GM20000 (cell line): ENCODE measurements around the gene POLR3C.

Source experiments
- DNase-seq: peaks from one replicate; pipeline ENCODE4 v3.0.0; 2012; ENCODE audit warnings: low spot score
- TF ChIP-seq, protein P1 (sequence below): IDR thresholded peaks from 2 replicates; pipeline ENCODE4 v1.5.1; 2012; ENCODE audit warnings: mild to moderate bottlenecking, control low read depth; ENCODE audit errors: extremely low read depth, missing control alignments

POLR3C gene

DNA sequence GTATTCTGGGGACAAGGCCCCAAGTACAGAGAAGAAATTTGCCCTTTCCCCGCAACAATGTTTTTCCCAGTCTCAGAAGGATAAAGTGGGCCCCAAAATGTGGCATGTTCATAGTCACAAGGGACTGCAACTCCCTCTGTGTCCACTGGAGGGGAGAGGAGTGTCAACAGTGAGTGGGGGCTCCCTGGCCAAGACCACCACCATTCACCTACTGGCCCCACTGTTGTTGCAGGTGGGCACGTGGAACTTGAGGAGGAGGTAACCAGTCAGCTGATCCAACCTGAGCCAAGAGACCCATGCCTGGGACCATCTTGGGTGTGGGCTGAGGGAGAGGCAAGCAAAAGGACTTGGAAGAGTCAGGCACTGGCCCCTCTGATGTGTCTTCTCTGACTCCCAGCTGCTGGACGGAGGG lies 22.2 kb downstream of the POLR3C start:
- TF ChIP-seq, protein P1, sequence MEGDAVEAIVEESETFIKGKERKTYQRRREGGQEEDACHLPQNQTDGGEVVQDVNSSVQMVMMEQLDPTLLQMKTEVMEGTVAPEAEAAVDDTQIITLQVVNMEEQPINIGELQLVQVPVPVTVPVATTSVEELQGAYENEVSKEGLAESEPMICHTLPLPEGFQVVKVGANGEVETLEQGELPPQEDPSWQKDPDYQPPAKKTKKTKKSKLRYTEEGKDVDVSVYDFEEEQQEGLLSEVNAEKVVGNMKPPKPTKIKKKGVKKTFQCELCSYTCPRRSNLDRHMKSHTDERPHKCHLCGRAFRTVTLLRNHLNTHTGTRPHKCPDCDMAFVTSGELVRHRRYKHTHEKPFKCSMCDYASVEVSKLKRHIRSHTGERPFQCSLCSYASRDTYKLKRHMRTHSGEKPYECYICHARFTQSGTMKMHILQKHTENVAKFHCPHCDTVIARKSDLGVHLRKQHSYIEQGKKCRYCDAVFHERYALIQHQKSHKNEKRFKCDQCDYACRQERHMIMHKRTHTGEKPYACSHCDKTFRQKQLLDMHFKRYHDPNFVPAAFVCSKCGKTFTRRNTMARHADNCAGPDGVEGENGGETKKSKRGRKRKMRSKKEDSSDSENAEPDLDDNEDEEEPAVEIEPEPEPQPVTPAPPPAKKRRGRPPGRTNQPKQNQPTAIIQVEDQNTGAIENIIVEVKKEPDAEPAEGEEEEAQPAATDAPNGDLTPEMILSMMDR, result peak; percentile 26
- peak; percentile 75 for DNase-seq

DNA sequence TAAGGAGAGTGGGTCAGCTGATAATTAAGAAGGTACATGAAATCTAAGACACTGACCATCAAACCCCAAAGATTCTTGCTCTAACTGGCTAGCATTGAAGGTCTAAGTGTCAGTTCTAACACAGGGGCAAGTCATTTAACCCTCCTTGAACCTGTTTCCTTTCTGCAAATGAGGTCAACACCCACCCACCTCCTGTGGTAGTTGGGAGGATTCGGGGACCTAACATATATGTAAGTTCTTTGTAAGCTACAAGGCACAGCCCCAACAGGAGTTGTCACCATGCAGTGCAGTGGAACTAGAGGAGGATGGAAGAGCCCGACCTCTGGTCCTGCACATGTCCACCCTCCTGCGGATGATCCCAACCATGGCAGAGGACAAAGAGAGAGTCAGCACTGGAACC lies 23.8 kb downstream of the POLR3C start:
- no peak for DNase-seq
- TF ChIP-seq, protein P1, result no peak

DNA sequence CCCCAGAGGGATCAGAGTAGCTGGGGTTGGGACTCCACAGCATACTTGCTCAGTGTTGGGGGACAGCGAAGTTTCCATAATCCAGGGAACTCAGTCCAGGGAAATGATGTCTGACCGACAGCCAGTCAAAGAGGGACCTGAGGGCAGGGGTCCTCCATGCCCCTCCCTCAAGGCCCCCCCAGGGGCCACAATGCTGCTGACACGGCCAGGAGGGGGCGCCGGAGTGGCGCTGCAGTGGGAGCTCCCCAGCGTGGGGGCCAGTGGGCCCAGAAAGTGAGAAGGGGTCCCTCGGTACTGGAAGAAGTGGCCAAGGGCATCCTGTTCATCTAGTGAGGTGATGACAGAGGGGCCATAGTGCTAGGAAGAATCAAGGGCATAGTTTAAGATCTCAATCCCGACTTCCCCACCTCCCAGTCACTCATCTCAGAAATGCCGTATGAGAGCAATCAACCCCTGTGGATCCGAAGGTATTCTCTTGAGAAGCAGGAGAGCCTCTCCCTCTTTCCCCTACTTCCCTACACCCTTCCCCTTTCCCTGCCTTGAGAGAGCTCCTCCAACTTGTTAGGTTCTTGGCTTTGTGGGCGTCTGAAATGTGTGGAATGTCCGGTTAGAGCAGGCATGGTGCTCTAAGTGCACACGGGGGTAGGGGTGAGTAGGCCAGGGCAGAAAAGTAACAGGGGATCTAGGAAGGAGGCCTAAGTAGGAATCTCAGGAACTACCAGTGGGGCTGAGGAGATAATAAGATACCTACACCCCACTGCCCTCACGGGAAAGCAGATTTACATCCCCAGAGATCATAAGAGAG lies 25.6 kb downstream of the POLR3C start:
- TF ChIP-seq, protein P1, result peak; percentile 26
- no peak for DNase-seq

DNA sequence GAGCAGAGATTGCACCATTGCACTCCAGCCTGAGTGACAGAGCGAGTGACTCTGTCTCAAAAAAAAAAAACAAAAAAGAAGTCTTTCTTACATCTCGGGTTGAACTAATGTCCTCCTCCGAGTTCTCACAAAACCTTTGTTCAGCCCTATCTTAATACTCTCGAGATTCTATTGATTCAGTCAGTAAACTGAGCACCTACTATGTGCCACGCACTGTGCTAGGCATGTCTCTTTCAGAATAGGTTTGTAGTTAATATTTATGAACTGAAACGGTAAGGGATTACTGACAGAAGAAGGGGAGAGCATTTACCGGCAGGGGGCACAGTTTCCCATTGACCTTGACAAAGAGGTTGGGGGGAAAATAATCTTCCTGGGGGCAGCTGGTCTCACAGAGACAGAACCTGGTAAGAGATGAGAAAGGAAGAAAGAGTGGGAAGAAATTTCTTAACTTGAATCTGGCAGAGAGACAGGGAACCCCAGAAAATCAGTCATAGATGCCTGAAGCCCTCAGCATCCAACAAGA lies 31.5 kb downstream of the POLR3C start:
- TF ChIP-seq, protein P1, result peak; percentile 42
- DNase-seq, result no peak

DNA sequence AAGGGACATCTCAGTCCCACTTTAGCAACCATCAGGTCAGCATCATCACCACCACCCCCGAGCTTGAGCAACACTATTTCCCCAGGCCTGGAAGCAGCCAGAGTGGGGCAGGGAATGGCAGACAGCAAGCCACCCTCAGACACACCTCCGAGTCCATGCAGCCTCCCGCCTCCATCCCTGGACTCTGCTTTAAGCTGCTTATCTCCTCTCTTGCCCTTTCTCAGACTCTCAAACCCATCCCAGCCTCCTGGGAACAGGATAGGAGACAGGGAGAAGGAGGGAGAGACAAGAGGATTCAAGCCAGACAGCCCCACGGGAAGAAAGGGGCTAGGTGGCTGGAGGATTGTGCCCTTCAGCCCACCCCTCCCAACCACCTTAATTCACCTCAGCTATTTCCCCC lies 33.2 kb downstream of the POLR3C start:
- TF ChIP-seq, protein P1, result no peak
- DNase-seq, result no peak

DNA sequence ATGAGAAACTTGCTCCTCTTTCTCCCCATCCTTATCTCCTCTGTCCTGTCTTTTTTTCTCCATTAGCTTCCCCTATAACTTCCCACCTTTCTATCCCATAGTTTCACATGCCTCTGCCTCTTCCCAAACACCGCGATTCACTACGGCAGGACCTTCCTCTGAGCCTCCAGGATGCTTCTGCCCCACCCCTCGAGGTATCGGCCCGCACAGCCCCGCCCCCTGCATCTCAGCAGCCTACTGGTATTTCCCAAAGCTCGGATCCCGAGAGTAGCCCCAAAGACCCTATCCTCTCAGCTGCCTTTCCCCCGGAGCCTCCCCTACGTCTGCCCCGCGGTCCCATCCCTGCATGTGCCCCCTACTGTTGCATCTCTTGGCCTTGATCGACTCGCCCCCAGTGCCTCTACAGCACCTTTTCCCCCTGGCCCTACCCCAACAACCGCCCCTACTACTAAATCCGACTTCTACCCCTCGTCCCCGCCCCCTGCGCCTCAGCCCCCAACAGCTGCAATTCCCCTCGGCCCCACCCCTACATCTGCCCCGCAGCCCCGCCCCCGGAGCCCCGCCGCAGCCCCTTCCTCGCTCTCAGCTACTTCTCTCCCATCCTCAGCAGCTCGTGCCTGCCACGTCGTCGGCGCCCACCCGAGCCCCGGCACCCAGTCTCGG lies 34.4 kb downstream of the POLR3C start:
- DNase-seq, result peak; percentile 63
- TF ChIP-seq, protein P1, result no peak

DNA sequence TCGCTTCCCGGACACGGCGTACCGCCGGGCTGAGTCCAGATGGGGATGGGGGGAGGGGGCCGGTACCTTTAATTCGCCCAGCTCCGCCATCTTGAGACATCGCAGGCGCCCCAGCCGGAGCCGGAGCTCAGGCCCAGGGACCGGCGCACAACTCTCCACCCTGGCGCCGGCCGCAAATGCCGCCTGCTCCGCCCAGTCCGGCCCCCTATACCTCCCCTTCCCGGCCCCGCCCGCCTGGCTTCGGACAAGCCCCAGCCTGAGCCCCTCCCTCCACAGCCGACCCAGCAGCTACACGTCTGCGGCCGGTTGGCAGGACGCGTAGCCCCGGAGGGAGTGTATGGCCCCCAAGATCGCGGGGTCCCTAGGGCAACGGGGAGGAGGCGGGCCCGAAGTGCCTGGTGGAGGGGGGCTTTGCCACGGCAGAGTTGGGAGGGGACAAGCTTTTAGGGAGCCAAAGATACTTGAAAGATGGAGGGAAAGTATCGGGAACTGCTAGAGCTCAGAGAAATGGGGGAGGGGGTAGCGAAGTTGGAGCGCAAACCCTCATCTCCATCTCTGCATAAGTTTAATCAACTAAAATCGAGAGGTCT lies 35.0 kb downstream of the POLR3C start, which contains the start of gene PIAS3:
Gene PIAS3, minus strand, starts transcription at position 181 of the 590 bp plus-strand sequence. Its CDS starts 91 bp downstream, at position 90.
- peak; percentile 99 for DNase-seq
- TF ChIP-seq, protein P1, result no peak
